K562 (cell line): ENCODE data around the gene EXOSC6.

ENCODE experiments used
- CBFB ChIP-seq: sonication (generic); formaldehyde crosslinking; IDR thresholded peaks from 2 replicates; pipeline ENCODE4 v1.4.0; 2020; ENCODE audit warnings: mild to moderate bottlenecking, missing genetic modification reagents
- CTCF ChIP-seq, 3 experiments: IDR thresholded peaks in 2 of 3; conservative IDR thresholded peaks in 1 of 3; 2 replicates each; pipeline ENCODE4 v1.5.1; 2011 to 2012; ENCODE audit warnings: low read length in 3 of 3, mild to moderate bottlenecking in 3 of 3, control low read depth in 2 of 3, improper control_type of control experiment in 1 of 3, inconsistent platforms in 1 of 3, low read depth in 1 of 3, mixed read lengths in 1 of 3, moderate library complexity in 1 of 3; ENCODE audit not compliant: insufficient read depth in 2 of 3
- MAZ ChIP-seq, 2 experiments: fragments of 450-650 bp in 1 of 2; sonication (generic) in 1 of 2; formaldehyde crosslinking; IDR thresholded peaks in 1 of 2; conservative IDR thresholded peaks in 1 of 2; 2 replicates each; pipeline versions ENCODE4 v1.4.0 to v1.5.0; 2020; ENCODE audit warnings: mild to moderate bottlenecking in 1 of 2, missing genetic modification reagents in 1 of 2
- MED1 ChIP-seq: sonication (generic); formaldehyde crosslinking; IDR thresholded peaks from 2 replicates; pipeline ENCODE4 v1.8.1; 2023; ENCODE audit warnings: missing genetic modification reagents, borderline replicate concordance
- MYC ChIP-seq, 2 experiments: fragments of 250-450 bp in 1 of 2; sonication (Bioruptor Pico) in 1 of 2; IDR thresholded peaks; 2 replicates each; pipeline versions ENCODE4 v1.5.1 to v1.6.1; 2012 to 2021; ENCODE audit warnings: low read depth in 2 of 2, borderline replicate concordance in 1 of 2, improper control_type of control experiment in 1 of 2, low read length in 1 of 2, mild to moderate bottlenecking in 1 of 2, moderate library complexity in 1 of 2
- NR2C2 ChIP-seq, 2 experiments: fragments of 200-800 bp in 1 of 2; sonication (Bioruptor generic) in 1 of 2; sonication (generic) in 1 of 2; formaldehyde crosslinking in 1 of 2; IDR thresholded peaks; 2 replicates each; pipeline versions ENCODE4 v1.6.1 to v1.8.0; 2016 to 2022; ENCODE audit warnings: mild to moderate bottlenecking in 1 of 2, missing compliant biosample characterization in 1 of 2, missing genetic modification characterization in 1 of 2, missing genetic modification reagents in 1 of 2
- RBM22 ChIP-seq: fragments of 200-400 bp; formaldehyde crosslinking; IDR thresholded peaks from 2 replicates; pipeline ENCODE4 v1.6.1; 2018; ENCODE audit warnings: low read length, low read depth; ENCODE audit not compliant: poor library complexity, severe bottlenecking
- TF ChIP-seq, protein P1 (sequence below), 2 experiments: fragments of 200-800 bp in 1 of 2; sonication (Bioruptor generic) in 1 of 2; sonication (generic) in 1 of 2; formaldehyde crosslinking in 1 of 2; IDR thresholded peaks in 1 of 2; conservative IDR thresholded peaks in 1 of 2; 2 replicates each; pipeline versions ENCODE4 v1.5.0 to v1.6.1; 2016 to 2020; ENCODE audit warnings: missing compliant biosample characterization in 1 of 2, missing genetic modification characterization in 1 of 2, missing genetic modification reagents in 1 of 2
- TF ChIP-seq, protein P2 (sequence below): sonication (generic); formaldehyde crosslinking; IDR thresholded peaks from 2 replicates; pipeline ENCODE4 v1.8.0; 2023; ENCODE audit warnings: mild to moderate bottlenecking, missing genetic modification reagents
- TF ChIP-seq, protein P3 (sequence below): sonication (generic); formaldehyde crosslinking; IDR thresholded peaks from 2 replicates; pipeline ENCODE4 v1.5.0; 2020; ENCODE audit warnings: missing genetic modification reagents

DNA sequence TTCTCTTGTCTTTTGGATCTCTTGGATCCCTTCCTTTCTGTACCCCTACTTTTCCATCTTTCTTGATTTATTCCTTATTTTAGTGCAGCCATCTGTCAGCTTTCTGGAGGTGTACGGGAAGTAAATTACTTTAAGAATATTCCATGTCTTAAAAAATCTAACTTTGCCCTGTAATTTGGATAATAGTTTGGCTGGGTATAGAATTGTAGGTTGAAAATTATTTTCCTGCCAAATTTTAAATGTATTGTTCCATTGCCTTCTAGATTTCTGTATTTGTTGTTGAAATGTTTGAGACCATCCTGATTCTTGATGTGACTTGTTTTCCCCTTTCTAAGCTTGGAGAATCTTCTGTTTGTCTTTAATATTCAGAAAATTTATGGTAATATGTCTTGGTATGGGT, 49.4 kb upstream of the EXOSC6 start:
- TF ChIP-seq CBFB (CRISPR knock-in tag): no peak
- TF ChIP-seq MED1 (CRISPR knock-in tag): no peak
- TF ChIP-seq, protein P1, sequence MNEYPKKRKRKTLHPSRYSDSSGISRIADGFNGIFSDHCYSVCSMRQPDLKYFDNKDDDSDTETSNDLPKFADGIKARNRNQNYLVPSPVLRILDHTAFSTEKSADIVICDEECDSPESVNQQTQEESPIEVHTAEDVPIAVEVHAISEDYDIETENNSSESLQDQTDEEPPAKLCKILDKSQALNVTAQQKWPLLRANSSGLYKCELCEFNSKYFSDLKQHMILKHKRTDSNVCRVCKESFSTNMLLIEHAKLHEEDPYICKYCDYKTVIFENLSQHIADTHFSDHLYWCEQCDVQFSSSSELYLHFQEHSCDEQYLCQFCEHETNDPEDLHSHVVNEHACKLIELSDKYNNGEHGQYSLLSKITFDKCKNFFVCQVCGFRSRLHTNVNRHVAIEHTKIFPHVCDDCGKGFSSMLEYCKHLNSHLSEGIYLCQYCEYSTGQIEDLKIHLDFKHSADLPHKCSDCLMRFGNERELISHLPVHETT (CRISPR knock-in tag; conservative IDR thresholded peaks at IDR 0.05 in 1 of 2, IDR thresholded peaks at IDR 0.05 in 1 of 2): no peak
- no peak for TF ChIP-seq MAZ (CRISPR knock-in tag; conservative IDR thresholded peaks at IDR 0.05 in 1 of 2, IDR thresholded peaks at IDR 0.05 in 1 of 2)
- no peak for TF ChIP-seq CTCF (IDR thresholded peaks at IDR 0.05 in 2 of 3, conservative IDR thresholded peaks at IDR 0.05 in 1 of 3; ENCODE audit: insufficient read depth in 2 of 3, low read depth in 1 of 3, low read length in 3 of 3)
- TF ChIP-seq NR2C2 (CRISPR knock-in tag; IDR thresholded peaks at IDR 0.05): no peak
- TF ChIP-seq NR2C2 (tag; IDR thresholded peaks at IDR 0.05): no peak
- TF ChIP-seq MYC (IDR thresholded peaks at IDR 0.05; ENCODE audit: low read depth, low read length): no peak
- TF ChIP-seq MYC (CRISPR knock-in tag; IDR thresholded peaks at IDR 0.05; ENCODE audit: borderline replicate concordance, low read depth): no peak
- TF ChIP-seq, protein P2, sequence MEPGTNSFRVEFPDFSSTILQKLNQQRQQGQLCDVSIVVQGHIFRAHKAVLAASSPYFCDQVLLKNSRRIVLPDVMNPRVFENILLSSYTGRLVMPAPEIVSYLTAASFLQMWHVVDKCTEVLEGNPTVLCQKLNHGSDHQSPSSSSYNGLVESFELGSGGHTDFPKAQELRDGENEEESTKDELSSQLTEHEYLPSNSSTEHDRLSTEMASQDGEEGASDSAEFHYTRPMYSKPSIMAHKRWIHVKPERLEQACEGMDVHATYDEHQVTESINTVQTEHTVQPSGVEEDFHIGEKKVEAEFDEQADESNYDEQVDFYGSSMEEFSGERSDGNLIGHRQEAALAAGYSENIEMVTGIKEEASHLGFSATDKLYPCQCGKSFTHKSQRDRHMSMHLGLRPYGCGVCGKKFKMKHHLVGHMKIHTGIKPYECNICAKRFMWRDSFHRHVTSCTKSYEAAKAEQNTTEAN (CRISPR knock-in tag): no peak
- TF ChIP-seq RBM22: no peak
- TF ChIP-seq, protein P3, sequence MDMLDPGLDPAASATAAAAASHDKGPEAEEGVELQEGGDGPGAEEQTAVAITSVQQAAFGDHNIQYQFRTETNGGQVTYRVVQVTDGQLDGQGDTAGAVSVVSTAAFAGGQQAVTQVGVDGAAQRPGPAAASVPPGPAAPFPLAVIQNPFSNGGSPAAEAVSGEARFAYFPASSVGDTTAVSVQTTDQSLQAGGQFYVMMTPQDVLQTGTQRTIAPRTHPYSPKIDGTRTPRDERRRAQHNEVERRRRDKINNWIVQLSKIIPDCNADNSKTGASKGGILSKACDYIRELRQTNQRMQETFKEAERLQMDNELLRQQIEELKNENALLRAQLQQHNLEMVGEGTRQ (CRISPR knock-in tag): no peak
